ENCODE data around the gene MYH14.

DNA sequence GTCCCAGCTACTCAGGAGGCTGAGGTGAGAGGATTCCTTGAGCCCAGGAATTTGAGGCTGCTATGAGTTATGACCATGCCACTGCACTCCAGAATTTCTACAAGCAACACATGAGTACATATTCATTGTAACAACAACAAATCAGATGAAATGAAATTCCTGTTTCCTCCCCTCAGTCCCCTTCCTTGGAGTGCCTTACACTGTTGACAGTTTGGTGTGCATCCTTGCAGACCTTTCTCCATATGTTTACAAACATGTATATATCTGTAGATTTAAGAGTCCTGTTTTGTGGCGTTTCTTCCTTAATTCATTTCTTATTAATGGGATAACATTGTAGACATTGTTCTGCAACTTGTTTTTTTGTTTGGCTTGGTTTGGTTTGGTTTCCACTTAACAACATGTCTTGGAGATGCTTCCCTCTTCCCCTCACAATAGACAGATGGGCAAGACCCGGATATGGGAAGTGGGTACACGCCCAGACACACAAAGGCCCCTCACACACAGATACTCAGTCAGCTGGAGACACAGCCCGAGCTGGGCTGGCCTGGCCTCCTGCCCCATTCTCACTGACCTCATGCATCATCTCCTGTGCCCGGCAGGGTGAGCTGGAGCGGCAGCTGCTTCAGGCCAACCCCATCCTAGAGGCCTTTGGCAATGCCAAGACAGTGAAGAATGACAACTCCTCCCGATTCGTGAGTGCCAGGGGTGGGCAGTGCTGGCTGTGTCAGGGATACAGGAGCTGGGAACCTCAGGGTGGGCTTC is 21.7 kb downstream of the MYH14 start:
- TF ChIP-seq, protein P1, sequence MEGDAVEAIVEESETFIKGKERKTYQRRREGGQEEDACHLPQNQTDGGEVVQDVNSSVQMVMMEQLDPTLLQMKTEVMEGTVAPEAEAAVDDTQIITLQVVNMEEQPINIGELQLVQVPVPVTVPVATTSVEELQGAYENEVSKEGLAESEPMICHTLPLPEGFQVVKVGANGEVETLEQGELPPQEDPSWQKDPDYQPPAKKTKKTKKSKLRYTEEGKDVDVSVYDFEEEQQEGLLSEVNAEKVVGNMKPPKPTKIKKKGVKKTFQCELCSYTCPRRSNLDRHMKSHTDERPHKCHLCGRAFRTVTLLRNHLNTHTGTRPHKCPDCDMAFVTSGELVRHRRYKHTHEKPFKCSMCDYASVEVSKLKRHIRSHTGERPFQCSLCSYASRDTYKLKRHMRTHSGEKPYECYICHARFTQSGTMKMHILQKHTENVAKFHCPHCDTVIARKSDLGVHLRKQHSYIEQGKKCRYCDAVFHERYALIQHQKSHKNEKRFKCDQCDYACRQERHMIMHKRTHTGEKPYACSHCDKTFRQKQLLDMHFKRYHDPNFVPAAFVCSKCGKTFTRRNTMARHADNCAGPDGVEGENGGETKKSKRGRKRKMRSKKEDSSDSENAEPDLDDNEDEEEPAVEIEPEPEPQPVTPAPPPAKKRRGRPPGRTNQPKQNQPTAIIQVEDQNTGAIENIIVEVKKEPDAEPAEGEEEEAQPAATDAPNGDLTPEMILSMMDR (conservative IDR thresholded peaks at IDR 0.05; ENCODE audit: low read depth, low read length) = no peak
- TF ChIP-seq EZH2 (IDR thresholded peaks at IDR 0.05; ENCODE audit: borderline replicate concordance, low read depth, low read length, poor library complexity, severe bottlenecking) = no peak

All from A673 (cell line).